Measurements from ENCODE around the gene ZNF778. TPM values are rescaled to one million over a fixed set of nuclear protein-coding genes. Genes with fewer than 3 reads are reported as not detected.

The ZNF778 gene
- total RNA-seq = 21.5 and 59.9 TPM in 2 replicates

GRCh38 chr16:89217388-89218191 lies at the start of gene ZNF778:
ZNF778 (plus strand) TSS chr16:89217703; CDS start chr16:89221128, 3,425 bp downstream.
- DNase-seq = peak; percentile 90

DNA sequence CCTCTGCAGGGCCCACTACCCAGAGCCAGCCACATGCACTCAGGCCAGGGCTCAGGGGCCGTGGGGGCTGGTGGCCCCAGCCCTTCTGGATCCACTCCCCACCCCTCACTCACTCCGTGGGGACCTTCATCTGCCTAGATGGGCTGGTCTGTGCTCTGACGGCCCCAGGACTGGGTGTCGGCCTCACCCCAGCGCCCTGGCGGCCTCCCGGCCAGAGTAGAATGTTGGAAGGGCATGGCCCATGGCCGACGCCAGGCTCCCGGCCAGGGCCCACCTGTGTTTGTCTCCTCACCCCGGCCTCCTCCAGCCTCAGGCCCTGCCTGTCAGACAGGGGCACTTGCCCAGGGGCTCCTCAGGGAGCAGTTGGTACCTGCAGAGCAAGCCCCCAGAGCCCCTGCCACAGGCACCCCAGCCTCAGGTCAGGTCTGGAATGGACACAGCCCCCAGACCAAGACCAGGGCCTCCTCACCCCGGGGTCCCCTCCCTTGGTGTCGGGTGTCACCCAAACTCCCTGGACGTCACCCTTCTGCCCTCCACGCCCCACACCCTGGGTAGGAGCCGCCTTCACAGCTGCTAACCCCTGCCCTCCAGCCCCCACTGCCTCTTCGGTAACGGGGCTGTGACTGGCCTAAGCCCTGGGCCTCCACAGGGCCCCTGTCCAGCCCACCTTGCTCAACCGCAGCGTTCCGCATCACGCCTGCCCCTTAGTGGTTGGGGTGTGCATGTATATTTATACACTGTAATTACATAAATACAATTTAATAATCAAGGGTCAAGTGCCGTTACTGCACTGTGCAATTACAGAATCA lies 48.9 kb upstream of the ZNF778 start:
- DNase-seq = no peak

DNA sequence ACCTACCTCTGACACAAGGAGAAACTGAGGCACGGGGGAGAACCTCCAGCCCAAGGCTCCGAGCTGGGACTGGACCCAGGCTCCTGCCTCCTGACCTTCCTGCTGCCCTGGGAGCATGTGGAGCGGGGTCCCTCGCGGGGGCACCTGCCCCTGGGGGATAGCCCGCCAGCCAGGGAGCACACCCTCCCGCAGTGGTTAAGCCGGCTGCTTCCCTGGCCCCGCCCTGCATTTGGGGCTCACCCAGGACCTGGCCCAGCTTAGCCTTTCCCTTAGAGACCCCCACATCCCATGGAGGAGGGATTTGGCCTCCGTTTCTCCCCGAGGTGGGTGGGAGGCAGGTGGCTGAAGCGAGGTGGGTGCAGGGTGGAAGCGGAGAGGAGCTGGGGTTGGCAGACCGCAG lies 47.7 kb upstream of the ZNF778 start:
- no peak for DNase-seq

DNA sequence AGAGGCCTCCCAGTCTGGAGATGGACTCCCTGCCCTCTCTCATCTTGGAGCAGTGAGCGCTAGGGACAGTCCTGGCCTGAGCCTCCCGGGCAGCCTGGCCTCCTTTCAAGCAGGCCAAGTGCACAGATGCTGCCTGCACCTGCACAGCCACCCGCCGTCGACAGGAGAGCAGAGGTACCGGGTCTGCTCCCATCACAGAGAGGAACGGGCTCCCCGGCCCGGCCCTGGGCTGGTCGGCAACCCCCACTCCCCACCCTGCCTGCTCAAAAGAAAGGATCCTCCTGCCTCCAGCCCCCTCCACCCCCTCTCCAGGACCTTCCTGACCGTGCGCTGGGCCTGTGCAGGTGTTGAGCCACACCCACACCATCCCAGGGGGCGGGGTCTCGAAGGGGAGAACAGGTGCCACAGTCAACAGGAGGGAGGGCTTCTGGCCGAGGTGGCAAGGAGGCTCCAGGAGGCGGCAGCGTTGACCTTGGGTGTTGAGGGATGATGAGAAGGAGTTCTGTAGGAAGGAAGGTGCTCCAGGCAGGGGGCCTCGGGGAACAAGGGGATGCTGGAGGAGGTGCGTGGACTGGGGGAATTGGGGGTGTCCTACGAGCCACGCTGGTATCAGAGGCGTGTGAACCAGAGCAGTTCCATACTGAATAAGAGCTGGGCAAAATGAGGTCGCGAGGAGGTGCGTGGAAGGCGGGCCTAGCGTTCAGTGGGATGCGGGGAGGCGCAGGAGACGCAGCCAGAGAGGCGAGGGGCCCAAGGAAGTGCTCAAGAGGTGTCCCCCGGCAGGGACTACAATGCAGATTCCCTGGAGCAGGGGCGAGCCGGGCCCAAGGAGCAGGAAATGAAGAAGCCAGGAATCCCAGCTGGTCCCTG lies 46.9 kb upstream of the ZNF778 start:
- DNase-seq = no peak

DNA sequence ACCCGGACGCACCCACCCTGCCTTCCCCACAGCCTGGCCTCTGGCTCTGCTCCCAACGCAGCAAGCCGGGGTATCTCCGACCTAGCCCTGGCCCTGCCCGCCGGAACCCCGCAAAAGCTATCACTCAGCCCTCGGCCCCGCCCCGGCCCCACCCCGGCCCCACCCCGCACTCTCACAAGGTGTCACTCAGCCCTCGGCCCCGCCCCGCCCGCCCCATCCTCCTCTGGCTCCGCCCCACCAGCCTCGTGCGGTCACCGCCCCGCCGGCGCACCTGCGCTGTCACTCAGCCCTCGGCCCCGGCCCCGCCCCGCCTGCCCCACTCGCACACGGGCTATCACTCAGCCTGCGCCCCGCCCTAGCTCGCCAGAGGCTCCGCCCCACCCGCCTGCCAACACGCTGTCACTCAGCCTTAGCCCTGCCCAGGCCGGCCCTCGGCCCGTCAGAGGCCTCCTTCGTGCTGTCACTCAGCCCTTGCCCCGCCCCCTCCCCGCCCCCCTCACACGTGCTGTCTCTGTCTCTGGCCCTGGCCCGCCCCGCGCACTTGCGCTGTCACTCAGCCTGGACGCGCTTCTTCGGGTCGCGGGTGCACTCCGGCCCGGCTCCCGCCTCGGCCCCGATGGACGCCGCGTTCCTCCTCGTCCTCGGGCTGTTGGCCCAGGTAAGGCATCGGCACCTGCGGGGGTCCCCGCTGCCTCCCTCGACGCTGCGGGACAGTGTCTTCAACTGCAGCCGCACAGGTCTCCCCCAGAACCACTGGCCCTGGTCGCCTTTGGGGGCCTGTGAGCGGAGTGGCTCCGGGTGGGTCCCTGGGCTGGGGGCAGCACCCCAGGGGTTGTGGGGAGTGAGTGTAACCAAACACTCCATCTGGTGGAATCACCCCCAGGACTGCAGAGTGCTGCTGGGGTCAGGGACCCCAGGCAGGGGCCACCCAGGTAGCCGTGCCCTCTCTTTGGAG lies 46.0 kb upstream of the ZNF778 start, which contains the start of gene CDH15:
CDH15 (plus strand) TSS at position 533 of the 955 bp plus-strand sequence; CDS start at position 617, 84 bp downstream.
- DNase-seq = peak; percentile 92

DNA sequence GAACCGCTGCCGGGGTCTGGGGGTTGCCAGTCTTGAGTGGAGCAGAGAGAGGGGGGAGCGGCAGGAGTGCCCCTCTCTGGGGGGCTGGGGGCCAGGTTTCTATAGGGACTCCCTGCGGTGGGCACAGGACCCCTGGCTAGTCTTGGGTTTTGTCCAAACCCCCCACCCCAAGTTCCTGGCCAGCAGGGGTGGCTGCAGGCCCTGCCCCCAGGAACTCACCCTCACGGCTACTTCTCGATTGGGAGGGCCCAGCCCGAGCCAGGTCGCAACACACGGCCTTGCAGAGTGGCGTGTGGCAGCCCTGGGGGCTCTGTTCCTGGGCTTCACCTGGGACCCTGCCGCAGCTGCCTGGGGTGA lies 45.4 kb upstream of the ZNF778 start:
- no peak for DNase-seq

GRCh38 chr16:89172528-89173173 lies 44.9 kb upstream of the ZNF778 start:
- no peak for DNase-seq

GRCh38 chr16:89173174-89173921 lies 44.2 kb upstream of the ZNF778 start:
- DNase-seq = no peak

DNA sequence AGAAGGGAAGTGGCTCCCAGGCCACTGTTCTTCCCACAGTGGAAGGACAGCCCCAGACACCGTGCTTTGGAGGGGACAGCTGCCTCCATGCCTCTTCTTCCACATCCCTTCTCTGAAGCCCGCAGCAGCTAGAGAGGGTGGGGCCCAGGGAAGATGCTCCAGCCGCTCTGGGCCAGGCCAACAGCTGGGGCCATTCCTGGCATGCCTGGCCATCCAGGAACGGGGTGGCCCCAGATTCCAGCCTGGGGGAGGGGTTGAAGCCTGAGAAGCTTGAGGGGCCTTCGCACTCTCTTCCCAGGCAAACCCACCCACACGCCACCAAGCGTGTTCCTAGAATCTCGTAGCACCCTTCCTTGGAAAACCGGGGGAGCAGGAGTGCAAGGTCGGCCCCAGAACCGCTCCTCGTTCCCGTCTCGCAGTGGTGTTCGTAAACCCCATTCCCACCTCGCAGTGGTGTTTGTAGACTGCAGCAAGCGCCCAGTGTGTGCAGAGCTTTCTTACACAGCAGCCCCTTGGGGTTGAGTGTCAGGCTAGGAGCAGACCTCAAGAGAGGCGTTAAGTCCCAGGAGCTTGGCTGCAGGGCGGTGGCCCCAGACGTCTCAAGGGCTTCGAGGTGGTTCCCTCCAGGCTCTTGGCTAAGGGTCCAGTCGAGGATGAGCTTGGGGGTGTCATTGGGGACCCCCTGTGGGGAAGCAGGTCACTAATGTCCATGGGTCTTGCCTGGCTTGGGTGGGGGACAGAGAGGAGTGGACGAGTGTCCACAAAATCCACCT lies 43.3 kb upstream of the ZNF778 start:
- DNase-seq = no peak

DNA sequence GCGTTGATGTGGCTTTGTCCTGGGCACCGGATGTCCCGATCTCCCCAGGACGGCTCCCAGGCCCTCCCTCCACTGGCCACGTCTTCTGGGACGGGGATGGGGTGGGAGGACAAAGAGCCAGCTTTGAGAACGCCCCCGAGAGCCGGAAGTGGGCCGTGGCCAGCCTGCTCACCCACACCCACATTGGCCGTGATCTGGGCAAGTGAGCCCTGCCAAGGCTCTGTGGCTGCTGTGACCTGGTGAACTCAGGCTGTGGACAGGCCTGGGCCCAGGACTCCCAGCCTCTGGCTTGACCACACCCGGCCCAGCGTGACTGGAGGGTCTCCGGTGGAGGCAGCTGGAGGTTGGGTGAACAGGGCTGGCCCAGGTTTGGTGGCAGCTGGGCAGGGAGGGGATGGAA lies 42.6 kb upstream of the ZNF778 start:
- no peak for DNase-seq

GRCh38 chr16:89175280-89176146 lies 42.0 kb upstream of the ZNF778 start:
- no peak for DNase-seq

DNA sequence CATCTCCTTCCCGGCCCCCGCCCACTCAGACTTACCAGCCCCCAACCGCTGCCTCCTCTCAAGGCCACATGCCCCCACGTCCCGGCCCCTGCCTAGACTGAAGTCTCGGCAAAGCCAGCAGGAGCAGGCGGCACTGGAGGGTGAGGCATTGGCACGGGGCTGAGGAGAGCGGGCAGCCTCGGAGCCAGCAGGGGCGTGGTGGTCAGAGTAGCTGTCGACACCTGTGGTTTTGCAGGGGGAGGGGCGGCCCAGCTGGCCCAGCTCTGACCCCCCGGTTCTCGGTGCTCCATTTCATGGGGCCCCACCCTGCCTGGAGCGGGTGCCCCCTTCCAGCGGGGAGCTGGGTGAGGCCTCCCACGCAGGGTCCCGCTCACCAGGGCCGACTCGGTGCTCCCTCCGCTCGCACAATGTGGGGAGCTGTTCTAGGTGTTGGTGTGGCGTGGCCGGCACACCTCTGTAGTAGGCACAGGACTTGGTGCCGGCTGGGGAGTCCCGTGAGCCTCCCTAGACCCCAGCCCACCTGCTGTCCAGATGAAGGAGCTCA lies 41.3 kb upstream of the ZNF778 start:
- DNase-seq = no peak

GRCh38 chr16:89176717-89177116 lies 40.8 kb upstream of the ZNF778 start:
- no peak for DNase-seq

DNA sequence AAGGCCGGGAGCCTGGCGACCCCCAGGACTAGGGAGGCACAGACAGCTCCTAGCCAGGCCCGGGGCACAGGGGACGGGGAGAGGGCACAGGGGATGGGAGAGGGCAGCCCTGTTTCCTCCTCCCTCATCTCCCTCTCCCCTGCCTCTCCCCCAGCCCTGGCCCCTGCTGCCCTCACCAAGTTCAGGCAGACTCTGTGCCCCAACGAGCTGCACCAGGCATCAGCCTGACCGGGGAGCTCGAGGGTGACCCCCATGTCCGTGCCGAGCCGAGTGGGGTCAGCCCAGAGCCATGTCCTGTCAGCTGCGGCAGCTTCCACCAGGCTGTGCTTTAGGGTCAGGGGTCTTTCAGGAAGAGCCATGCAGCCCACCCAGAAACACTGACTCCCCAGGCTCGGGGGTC lies 40.0 kb upstream of the ZNF778 start:
- no peak for DNase-seq

- no peak for DNase-seq
These were observed 38.9 kb upstream of the ZNF778 start for GRCh38 chr16:89178453-89179147.

- DNase-seq = no peak
These were observed 38.4 kb upstream of the ZNF778 start for GRCh38 chr16:89179148-89179484.

GRCh38 chr16:89179656-89180315 lies 37.7 kb upstream of the ZNF778 start:
- DNase-seq = no peak
